ENCODE data around the gene HSD3B7. TPM values are rescaled to one million over a fixed set of nuclear protein-coding genes. Genes with fewer than 3 reads are reported as not detected.

Gene HSD3B7
- total and polyA plus RNA-seq, 2 donors (not counting 1 experiment from before 2014, with no cell fraction given): 0.89 to 1.2 TPM

DNA sequence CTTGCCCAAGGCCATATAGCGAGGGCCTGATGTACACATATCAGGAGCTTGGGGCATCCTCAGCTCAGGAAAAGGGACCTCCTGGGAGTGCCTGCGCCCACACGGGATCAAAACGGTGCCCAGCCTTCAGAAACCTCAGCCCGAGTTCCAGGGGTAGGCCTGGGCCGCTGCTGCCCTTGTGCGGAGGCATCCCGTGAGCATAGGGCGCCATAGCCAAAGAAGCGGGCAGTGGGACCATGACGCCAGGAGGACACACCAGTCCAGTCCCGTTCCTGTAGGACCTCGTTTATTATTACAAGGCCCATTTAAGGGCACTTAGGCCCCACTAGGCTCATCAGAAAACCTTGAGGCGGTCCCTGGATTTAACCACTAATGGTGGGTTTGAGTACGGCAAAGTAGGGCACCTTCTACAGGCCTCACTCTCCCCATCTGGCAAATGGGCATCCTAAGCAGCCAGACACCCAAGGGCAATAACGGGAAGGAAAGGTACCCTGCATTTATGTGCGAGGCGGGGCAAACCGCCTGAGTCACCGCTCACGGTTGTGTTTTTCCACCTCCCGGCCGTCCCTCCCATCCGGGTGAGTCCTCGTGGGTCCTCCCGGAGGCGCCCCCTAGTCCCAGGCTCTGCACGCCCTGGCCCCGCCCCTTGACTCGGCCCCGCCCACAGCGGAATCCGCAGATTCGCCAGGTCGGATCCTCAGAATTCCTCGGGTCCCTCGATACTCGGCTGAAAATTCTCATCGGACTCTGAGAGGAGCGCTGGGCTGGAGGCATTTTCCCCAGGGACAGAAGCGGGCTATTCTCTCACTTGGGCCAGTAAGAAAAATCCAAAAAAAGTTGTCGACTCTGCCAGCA is 28.2 kb upstream of the HSD3B7 start:
- DNase-seq: peak; percentile 87
- H3K4me3 Mint-ChIP-seq: peak overlapping the region; percentile 97
- intact Hi-C loops (cut with micrococcal nuclease): loop anchor here (1.0 kb wide), 8 partner anchors 8 to 502 kb away; partner anchors contain the start of genes ARMC5, FBXL19, ORAI3 and STX4
- H3K36me3 ChIP-seq (replicated peaks in 1 of 2; ENCODE audit: control extremely low read depth in 1 of 2, control insufficient read depth in 1 of 2, extremely low read depth in 1 of 2, insufficient read depth in 2 of 2, low read length in 1 of 2): peaks cover 9 to 29% of the 10 kb centered on the region in 2 experiments
- ChIA-PET POLR2A (interaction anchor here (0.7 to 1.1 kb wide), 3 partner anchors 15 to 117 kb away, joined by 3 to 6 read pairs (median 5); partner anchors contain the start of genes ZNF646 and ZNF668), CTCF (interaction anchor here (4.4 kb wide), 1 partner anchor 15 kb away, joined by 42 read pairs; no protein-coding TSS in a partner anchor)
- no peaks in the 10 kb centered on the region for H3K27me3 Mint-ChIP-seq
- H3K4me2 ChIP-seq (replicated peaks; ENCODE audit: low read depth, low read length, poor library complexity, severe bottlenecking): peak overlapping the region; percentile 91
- peak; percentile 25 for TF ChIP-seq CTCF (IDR thresholded peaks at IDR 0.05)
- no peak for TF ChIP-seq EZH2 (IDR thresholded peaks at IDR 0.05; ENCODE audit: borderline replicate concordance, insufficient read depth, low read depth, low read length, poor library complexity, severe bottlenecking)
- peaks cover 15 to 25% of the 10 kb centered on the region in 2 donors for H3K4me1 ChIP-seq (ENCODE audit: control insufficient read depth in 2 of 2, insufficient read depth in 2 of 2, low read length in 2 of 2)
- peak overlapping the region; percentile 98 for H3K9ac ChIP-seq (ENCODE audit: low read length)
- peaks cover 41% of the 10 kb centered on the region for H3K79me2 ChIP-seq (ENCODE audit: control insufficient read depth, insufficient read depth, low read length)
- H3K4me1 Mint-ChIP-seq: peaks cover 40% of the 10 kb centered on the region
- H3K27me3 ChIP-seq (replicated peaks in 1 of 4; ENCODE audit: control extremely low read depth in 1 of 4, control insufficient read depth in 3 of 4, insufficient read depth in 4 of 4, low read length in 3 of 4): no peaks in the 10 kb centered on the region
- H2AFZ ChIP-seq (ENCODE audit: insufficient read depth, low read depth, low read length, poor library complexity, severe bottlenecking): peak overlapping the region; percentile 98
- H3K9me3 ChIP-seq (ENCODE audit: control extremely low read depth in 1 of 3, control insufficient read depth in 2 of 3, insufficient read depth in 1 of 3, low read length in 2 of 3): peaks cover 0 to 4% (median 0%) of the 10 kb centered on the region in 3 donors
- peak overlapping the region; percentile 99 for H3K27ac Mint-ChIP-seq
- H3K27ac ChIP-seq (ENCODE audit: low read length in 2 of 2): peak overlapping the region; percentile 92 to 96
- H3K4me3 ChIP-seq (ENCODE audit: control extremely low read depth in 1 of 5, extremely low read depth in 1 of 5, insufficient read depth in 1 of 5, low read depth in 2 of 5, low read length in 4 of 5): peak overlapping the region; percentile 85 to 99 (median 95)
- 30% methylated on average over 41 of the region's 42 CpGs for WGBS (ENCODE audit: insufficient coverage)
- no peaks in the 10 kb centered on the region for H3K9me3 Mint-ChIP-seq (ENCODE audit: insufficient read depth)
- peak; percentile 63 for ATAC-seq (ENCODE audit: low read depth)
- peaks cover 30% of the 10 kb centered on the region for H4K20me1 ChIP-seq (ENCODE audit: control insufficient read depth, insufficient read depth, low read length, poor library complexity, severe bottlenecking)
